Sigmoid colon (tissue), 4 donors: ENCODE measurements around the gene ENC1.

Experiments used
- CTCF ChIP-seq, 4 experiments: fragments of 450-650 bp in 3 of 4; fragments of 200-600 bp in 1 of 4; IDR thresholded peaks; one replicate each; pipeline ENCODE4 v1.5.1; 2016 to 2019; ENCODE audit warnings: antibody characterized with exemption in 4 of 4, mild to moderate bottlenecking in 3 of 4, moderate library complexity in 2 of 4
- EP300 ChIP-seq, 4 donors: sonication (generic); formaldehyde crosslinking; IDR thresholded peaks; one replicate each; pipeline ENCODE4 v1.6.1; 2017; ENCODE audit warnings: antibody characterized with exemption in 4 of 4
- POLR2A ChIP-seq, 2 donors: fragments of 450-650 bp; IDR thresholded peaks; one replicate each; pipeline ENCODE4 v1.6.1; 2016; ENCODE audit warnings: antibody characterized with exemption in 2 of 2, mild to moderate bottlenecking in 2 of 2, moderate library complexity in 2 of 2
- POLR2AphosphoS5 ChIP-seq, 4 donors: sonication (generic); formaldehyde crosslinking; IDR thresholded peaks; one replicate each; pipeline ENCODE4 v1.6.1; 2017; ENCODE audit warnings: antibody characterized with exemption in 4 of 4

- no peak for TF ChIP-seq CTCF (IDR thresholded peaks at IDR 0.05)
- no peak for TF ChIP-seq POLR2A (IDR thresholded peaks at IDR 0.05)
- no peak for TF ChIP-seq EP300 (IDR thresholded peaks at IDR 0.05)
- no peak for TF ChIP-seq POLR2AphosphoS5 (IDR thresholded peaks at IDR 0.05)
Measured at GRCh38 chr5:74626386-74627222, 13.9 kb downstream of the ENC1 start.
